HEK293 (cell line): ENCODE results near the gene SORBS2.

Experiments
- CTCF ChIA-PET: fragments of 350-600 bp; formaldehyde crosslinking; extraction: SDS; loops from one replicate; lab custom pipeline; 2021; ENCODE audit warnings: antibody characterized with exemption; lab: Yijun Ruan, JAX
- POLR2A ChIA-PET: fragments of 300-600 bp; formaldehyde crosslinking; extraction: SDS; loops from one replicate; lab custom pipeline; 2020; ENCODE audit warnings: antibody characterized with exemption, inconsistent platforms; lab: Yijun Ruan, JAX
- H3K27ac ChIP-seq: fragments of 200-500 bp; sonication (Bioruptor generic); 2 replicates; pipeline ENCODE4 v1.5.1; 2014; ENCODE audit warnings: low read depth, low read length, control low read depth, inconsistent platforms; ENCODE audit errors: extremely low read depth
- H3K36me3 ChIP-seq, 2 experiments: fragments of 200-500 bp in 1 of 2; sonication (Bioruptor generic) in 1 of 2; 1 replicate in 1 of 2; 2 replicates in 1 of 2; pipeline ENCODE4 v1.5.1; 2014 to 2017; ENCODE audit warnings: inconsistent platforms in 2 of 2, low read length in 2 of 2; ENCODE audit not compliant: control insufficient read depth in 2 of 2, insufficient read depth in 1 of 2
- H3K4me1 ChIP-seq: fragments of 200-500 bp; sonication (Bioruptor generic); 2 replicates; pipeline ENCODE4 v1.5.1; 2014; ENCODE audit warnings: mild to moderate bottlenecking, low read length, inconsistent platforms; ENCODE audit not compliant: control insufficient read depth, insufficient read depth
- H3K4me3 ChIP-seq: 2 replicates; pipeline ENCODE4 v1.5.1; 2011; ENCODE audit warnings: low read depth, mild to moderate bottlenecking, control low read depth, low read length, moderate library complexity
- H3K9me3 ChIP-seq: fragments of 200-500 bp; sonication (Bioruptor generic); 2 replicates; pipeline ENCODE4 v1.5.1; 2014; ENCODE audit warnings: low read depth, low read length, inconsistent platforms; ENCODE audit not compliant: control insufficient read depth, insufficient read depth
- ATF2 ChIP-seq: fragments of 450-650 bp; formaldehyde crosslinking; IDR thresholded peaks from 2 replicates; pipeline ENCODE4 v1.5.1; 2016; ENCODE audit warnings: missing biosample characterization, missing genetic modification characterization, low read depth
- FEZF1 ChIP-seq: fragments of 450-650 bp; formaldehyde crosslinking; IDR thresholded peaks from 2 replicates; pipeline ENCODE4 v1.5.1; 2016; ENCODE audit warnings: missing biosample characterization, missing genetic modification characterization
- HOXD13 ChIP-seq: sonication (generic); formaldehyde crosslinking; IDR thresholded peaks from 2 replicates; pipeline ENCODE4 v1.8.0; 2022; ENCODE audit warnings: missing genetic modification reagents, borderline replicate concordance
- KLF9 ChIP-seq: fragments of 450-650 bp; formaldehyde crosslinking; IDR thresholded peaks from 2 replicates; pipeline ENCODE4 v1.5.1; 2016; ENCODE audit warnings: missing biosample characterization, missing genetic modification characterization, low read depth
- ZBTB11 ChIP-seq: fragments of 450-650 bp; formaldehyde crosslinking; conservative IDR thresholded peaks from 2 replicates; pipeline ENCODE4 v1.5.1; 2016; ENCODE audit warnings: low read depth, missing biosample characterization, missing genetic modification characterization
- ZBTB21 ChIP-seq: fragments of 450-650 bp; formaldehyde crosslinking; IDR thresholded peaks from 2 replicates; pipeline ENCODE4 v1.5.1; 2017; ENCODE audit warnings: missing biosample characterization, missing genetic modification characterization
- ZNF133 ChIP-seq: fragments of 450-650 bp; formaldehyde crosslinking; IDR thresholded peaks from 2 replicates; pipeline ENCODE4 v1.5.1; 2016; ENCODE audit warnings: missing biosample characterization, missing genetic modification characterization
- ZNF23 ChIP-seq: fragments of 450-650 bp; formaldehyde crosslinking; IDR thresholded peaks from 2 replicates; pipeline ENCODE4 v1.5.1; 2016; ENCODE audit warnings: missing biosample characterization, missing genetic modification characterization, borderline replicate concordance
- ZNF341 ChIP-seq: fragments of 450-650 bp; formaldehyde crosslinking; IDR thresholded peaks from 2 replicates; pipeline ENCODE4; 2016; ENCODE audit warnings: low read depth, missing biosample characterization, missing genetic modification characterization
- ZNF561 ChIP-seq: fragments of 450-650 bp; IDR thresholded peaks from 2 replicates; pipeline ENCODE4 v1.5.1; 2018; ENCODE audit warnings: missing biosample characterization, missing genetic modification characterization, borderline replicate concordance
- ZNF626 ChIP-seq: fragments of 450-650 bp; sonication (Bioruptor Pico); formaldehyde crosslinking; IDR thresholded peaks from 2 replicates; pipeline ENCODE4 v1.5.1; 2018; ENCODE audit warnings: missing biosample characterization, missing genetic modification characterization, inconsistent platforms
- ZNF707 ChIP-seq: fragments of 450-650 bp; formaldehyde crosslinking; IDR thresholded peaks from 2 replicates; pipeline ENCODE4 v1.5.1; 2016; ENCODE audit warnings: missing biosample characterization, missing genetic modification characterization
- TF ChIP-seq, protein P1 (sequence below): fragments of 450-650 bp; IDR thresholded peaks from 2 replicates; pipeline ENCODE4 v1.5.1; 2018; ENCODE audit warnings: missing biosample characterization, missing genetic modification characterization
- TF ChIP-seq, protein P2 (sequence below): fragments of 450-650 bp; IDR thresholded peaks from 2 replicates; pipeline ENCODE4 v1.5.1; 2018; ENCODE audit warnings: missing biosample characterization, mild to moderate bottlenecking, missing genetic modification characterization
- TF ChIP-seq, protein P3 (sequence below): fragments of 450-650 bp; formaldehyde crosslinking; IDR thresholded peaks from 2 replicates; pipeline ENCODE4 v1.5.1; 2016; ENCODE audit warnings: missing biosample characterization, missing genetic modification characterization, borderline replicate concordance

SORBS2 gene

DNA sequence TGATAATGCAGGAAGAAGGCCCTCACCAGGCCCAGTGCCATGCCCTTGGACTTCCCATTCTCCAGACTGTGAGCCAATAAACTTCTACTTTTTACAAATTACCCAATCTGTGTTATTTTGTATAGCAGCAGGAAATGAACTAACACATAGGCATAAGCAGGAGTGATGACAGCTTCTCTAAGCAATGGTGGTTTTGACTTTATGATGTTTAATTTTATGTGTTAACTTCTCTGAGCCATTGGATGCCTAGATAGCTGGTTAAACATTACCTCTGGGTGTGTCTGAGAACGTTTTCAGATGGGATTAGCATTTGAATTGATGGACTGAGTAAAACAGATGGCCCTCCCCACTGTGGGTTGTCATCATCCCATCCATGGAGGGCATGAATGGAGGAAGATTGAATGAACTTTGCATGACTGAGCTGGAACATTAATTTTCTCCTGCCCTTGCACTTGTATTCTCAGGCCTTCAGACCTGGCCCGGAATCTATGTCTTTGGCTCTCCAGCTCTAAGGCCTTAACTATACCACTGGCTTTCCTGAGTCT lies 262.8 kb downstream of the SORBS2 start (continued):
- TF ChIP-seq, protein P1, sequence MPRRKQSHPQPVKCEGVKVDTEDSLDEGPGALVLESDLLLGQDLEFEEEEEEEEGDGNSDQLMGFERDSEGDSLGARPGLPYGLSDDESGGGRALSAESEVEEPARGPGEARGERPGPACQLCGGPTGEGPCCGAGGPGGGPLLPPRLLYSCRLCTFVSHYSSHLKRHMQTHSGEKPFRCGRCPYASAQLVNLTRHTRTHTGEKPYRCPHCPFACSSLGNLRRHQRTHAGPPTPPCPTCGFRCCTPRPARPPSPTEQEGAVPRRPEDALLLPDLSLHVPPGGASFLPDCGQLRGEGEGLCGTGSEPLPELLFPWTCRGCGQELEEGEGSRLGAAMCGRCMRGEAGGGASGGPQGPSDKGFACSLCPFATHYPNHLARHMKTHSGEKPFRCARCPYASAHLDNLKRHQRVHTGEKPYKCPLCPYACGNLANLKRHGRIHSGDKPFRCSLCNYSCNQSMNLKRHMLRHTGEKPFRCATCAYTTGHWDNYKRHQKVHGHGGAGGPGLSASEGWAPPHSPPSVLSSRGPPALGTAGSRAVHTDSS = no peak
- TF ChIP-seq, protein P2, sequence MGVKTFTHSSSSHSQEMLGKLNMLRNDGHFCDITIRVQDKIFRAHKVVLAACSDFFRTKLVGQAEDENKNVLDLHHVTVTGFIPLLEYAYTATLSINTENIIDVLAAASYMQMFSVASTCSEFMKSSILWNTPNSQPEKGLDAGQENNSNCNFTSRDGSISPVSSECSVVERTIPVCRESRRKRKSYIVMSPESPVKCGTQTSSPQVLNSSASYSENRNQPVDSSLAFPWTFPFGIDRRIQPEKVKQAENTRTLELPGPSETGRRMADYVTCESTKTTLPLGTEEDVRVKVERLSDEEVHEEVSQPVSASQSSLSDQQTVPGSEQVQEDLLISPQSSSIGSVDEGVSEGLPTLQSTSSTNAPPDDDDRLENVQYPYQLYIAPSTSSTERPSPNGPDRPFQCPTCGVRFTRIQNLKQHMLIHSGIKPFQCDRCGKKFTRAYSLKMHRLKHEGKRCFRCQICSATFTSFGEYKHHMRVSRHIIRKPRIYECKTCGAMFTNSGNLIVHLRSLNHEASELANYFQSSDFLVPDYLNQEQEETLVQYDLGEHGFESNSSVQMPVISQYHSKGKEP (tag by site-specific recombination) = no peak
- TF ChIP-seq ZNF133 (tag by site-specific recombination) (no peak), KLF9 (tag by site-specific recombination) (no peak), ZNF707 (tag by site-specific recombination) (no peak), HOXD13 (no peak), FEZF1 (no peak), ZNF23 (no peak), ZBTB11 (tag by site-specific recombination) (no peak)
- TF ChIP-seq, protein P3, sequence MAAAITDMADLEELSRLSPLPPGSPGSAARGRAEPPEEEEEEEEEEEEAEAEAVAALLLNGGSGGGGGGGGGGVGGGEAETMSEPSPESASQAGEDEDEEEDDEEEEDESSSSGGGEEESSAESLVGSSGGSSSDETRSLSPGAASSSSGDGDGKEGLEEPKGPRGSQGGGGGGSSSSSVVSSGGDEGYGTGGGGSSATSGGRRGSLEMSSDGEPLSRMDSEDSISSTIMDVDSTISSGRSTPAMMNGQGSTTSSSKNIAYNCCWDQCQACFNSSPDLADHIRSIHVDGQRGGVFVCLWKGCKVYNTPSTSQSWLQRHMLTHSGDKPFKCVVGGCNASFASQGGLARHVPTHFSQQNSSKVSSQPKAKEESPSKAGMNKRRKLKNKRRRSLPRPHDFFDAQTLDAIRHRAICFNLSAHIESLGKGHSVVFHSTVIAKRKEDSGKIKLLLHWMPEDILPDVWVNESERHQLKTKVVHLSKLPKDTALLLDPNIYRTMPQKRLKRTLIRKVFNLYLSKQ (tag by site-specific recombination) = no peak

DNA sequence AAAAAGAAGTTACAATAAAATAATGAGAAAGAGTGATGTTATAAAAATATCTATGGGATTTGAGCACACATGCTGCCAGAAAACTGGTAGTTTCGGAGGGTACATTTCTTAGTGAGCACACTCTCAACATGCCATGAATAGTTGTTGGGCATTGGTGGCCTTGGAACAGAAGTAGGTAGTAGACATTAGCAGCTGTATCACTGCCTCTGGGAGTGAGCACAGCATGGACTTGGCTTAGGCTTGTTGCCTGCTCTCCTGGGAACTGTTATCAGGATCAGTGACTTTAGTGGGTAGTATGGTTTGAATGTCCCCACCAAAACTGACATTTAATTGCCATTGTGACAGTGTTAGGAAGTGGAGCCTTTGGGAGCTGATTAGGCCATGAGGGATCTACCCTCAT lies 263.4 kb downstream of the SORBS2 start:
- Histone ChIP-seq H3K4me1 (no peaks in the 10 kb centered on the region), H3K36me3 (no peaks in the 10 kb centered on the region), H3K4me3 (no peak overlapping the region), H3K9me3 (no peaks in the 10 kb centered on the region), H3K27ac (no peak overlapping the region)
- CTCF ChIA-PET = no interaction called here
- TF ChIP-seq ZNF341 (no peak), ZNF626 (tag by site-specific recombination) (no peak)
- TF ChIP-seq, all 188 proteins: peak for 0
- POLR2A ChIA-PET = no interaction called here

- Histone ChIP-seq H3K4me1 (no peaks in the 10 kb centered on the region), H3K4me3 (no peak overlapping the region), H3K9me3 (no peaks in the 10 kb centered on the region), H3K36me3 (no peaks in the 10 kb centered on the region), H3K27ac (no peak overlapping the region)
- POLR2A ChIA-PET = no interaction called here
- CTCF ChIA-PET = no interaction called here
- TF ChIP-seq ATF2 (tag by site-specific recombination) = no peak
- TF ChIP-seq ZNF561 = no peak
- no peak for TF ChIP-seq ZBTB21 (tag by site-specific recombination)
Measured at GRCh38 chr4:185546335-185546734, 265.7 kb downstream of the SORBS2 start.
